KOPT-K1 (cell line): ENCODE data around the gene DUSP22.

Source experiments
- H3K27ac ChIP-seq: fragments of 200-600 bp; sonication (generic); 2 replicates; pipeline ENCODE4 v1.5.1; 2016; ENCODE audit warnings: antibody characterized with exemption, mild to moderate bottlenecking, low read depth, low read length; ENCODE audit not compliant: poor library complexity, severe bottlenecking
- H3K36me3 ChIP-seq: fragments of 200-600 bp; sonication (generic); 2 replicates; pipeline ENCODE4 v1.5.1; 2017; ENCODE audit warnings: antibody characterized with exemption, mild to moderate bottlenecking, low read length, moderate library complexity; ENCODE audit not compliant: insufficient read depth
- H3K9me3 ChIP-seq: fragments of 200-600 bp; sonication (generic); 2 replicates; pipeline ENCODE4 v1.5.1; 2017; ENCODE audit warnings: antibody characterized with exemption, low read length, mild to moderate bottlenecking; ENCODE audit not compliant: insufficient read depth, poor library complexity, severe bottlenecking

DUSP22 gene

DNA sequence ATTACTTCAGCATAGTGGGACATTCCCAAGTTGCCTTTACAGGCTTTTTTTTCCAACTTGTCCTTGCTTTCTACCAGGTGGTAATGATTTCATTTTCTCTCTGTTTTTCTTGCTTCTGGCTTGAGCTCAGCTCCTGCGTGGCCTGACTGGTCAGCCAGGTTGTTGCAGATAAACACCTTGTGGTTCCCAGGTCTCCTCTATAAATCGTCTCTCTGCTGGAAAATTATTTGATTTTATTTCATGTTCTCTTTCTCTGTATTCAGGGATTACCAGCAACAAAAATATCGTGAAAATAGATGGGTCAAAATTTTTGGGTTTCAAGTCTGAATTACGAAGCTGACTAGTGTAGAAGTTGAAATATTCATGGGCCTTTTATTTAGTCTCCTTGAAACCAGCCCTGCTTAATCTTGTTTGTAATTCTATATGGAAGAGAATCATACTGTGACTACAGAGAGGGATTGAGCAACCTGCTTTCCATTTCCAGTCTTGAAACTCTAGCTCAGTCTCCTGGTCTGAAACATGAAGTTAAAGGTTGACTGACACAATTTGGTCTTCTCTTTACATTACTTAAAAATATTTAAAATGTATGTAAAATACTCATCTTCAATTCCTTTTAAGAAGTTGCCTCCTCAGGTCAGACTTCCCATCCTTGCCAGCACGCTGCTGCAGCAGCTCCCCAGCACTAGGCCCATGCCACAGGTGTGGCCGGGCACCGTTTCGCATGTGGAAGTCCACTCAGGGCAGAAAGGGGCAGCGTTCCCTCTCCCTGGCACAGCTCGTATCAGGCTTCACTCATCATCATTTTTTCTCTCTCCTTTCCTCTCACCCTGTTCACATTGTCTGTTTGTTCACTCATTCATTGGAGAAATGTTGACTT is 7.1 kb downstream of the DUSP22 start:
- Histone ChIP-seq H3K36me3 (no peaks in the 10 kb centered on the region), H3K9me3 (no peaks in the 10 kb centered on the region), H3K27ac (no peak overlapping the region)

DNA sequence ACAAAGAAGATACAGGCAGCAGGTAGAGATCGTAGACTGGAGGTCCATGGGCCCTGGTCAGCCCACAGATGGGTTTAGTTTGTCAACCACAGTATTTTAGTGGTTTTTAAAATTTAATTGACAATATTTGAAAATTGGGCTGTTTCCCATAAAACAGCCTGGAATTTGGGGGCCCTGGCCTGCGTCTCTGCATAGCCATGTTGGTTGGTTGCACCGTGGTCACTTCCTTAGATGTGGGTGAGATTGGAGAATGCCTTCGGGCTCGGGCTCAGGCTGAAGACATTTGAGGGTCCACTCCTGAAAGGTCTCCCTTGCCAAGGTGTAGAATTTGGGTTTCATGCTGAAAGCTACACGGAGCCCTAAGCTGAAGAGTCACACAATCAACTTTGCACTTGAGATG is 7.7 kb downstream of the DUSP22 start:
- Histone ChIP-seq H3K36me3 (no peaks in the 10 kb centered on the region), H3K9me3 (no peaks in the 10 kb centered on the region), H3K27ac (no peak overlapping the region)

DNA sequence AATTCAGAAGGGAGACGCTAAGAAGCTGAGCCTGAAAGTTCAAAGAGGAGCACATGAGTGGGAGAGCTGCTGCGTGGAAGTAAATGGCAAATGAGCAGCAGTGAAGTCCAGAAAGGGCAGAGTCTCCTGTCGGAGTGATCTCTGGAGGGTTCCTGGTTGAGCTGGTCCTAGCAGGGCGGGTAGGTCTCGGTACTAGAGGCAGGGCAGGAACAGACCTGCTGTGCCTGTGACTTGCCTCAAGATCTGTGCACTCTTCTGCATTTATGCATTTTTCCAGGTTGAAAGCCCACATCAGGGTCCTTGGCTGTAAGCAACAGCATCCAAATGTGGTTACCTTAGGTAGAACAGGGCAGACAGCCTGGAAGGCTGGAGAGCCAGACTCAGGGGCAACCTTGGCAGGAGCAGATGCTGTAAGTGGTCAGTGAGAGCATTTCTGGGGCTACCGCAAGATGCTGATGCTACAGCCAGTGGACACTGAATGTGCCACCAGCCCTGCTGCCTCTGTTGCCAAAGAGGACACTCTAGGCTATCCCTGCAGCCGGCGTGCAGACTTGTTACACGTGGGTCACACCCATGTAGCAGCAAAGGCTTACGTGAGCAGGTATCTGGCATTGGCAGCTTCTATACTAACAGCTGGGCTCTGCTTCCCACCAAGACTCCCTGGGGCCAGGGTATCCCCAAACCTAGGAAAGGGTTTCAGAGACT is 8.4 kb downstream of the DUSP22 start:
- Histone ChIP-seq H3K9me3 (no peaks in the 10 kb centered on the region), H3K36me3 (no peaks in the 10 kb centered on the region), H3K27ac (no peak overlapping the region)

DNA sequence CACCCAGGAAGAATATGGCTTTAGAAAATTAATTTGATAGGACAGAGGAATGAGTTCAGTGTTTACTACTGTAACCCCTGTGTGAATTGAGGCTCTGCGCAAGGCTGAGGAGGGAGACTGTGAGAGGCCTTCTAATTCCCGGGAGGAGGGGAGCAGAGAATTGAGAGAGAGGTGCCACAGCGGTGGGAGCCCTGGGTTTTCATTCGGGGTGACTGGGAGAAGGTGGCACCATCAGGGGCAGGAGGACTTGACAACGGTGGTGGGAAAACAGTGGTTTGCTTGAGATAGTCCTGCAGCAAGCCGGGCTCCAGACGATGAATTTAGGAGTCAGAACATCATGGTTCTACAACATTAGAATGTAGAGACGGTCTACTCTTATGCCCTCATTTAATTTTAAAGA is 9.2 kb downstream of the DUSP22 start:
- no peak overlapping the region for H3K27ac ChIP-seq
- no peaks in the 10 kb centered on the region for H3K9me3 ChIP-seq
- no peaks in the 10 kb centered on the region for H3K36me3 ChIP-seq

DNA sequence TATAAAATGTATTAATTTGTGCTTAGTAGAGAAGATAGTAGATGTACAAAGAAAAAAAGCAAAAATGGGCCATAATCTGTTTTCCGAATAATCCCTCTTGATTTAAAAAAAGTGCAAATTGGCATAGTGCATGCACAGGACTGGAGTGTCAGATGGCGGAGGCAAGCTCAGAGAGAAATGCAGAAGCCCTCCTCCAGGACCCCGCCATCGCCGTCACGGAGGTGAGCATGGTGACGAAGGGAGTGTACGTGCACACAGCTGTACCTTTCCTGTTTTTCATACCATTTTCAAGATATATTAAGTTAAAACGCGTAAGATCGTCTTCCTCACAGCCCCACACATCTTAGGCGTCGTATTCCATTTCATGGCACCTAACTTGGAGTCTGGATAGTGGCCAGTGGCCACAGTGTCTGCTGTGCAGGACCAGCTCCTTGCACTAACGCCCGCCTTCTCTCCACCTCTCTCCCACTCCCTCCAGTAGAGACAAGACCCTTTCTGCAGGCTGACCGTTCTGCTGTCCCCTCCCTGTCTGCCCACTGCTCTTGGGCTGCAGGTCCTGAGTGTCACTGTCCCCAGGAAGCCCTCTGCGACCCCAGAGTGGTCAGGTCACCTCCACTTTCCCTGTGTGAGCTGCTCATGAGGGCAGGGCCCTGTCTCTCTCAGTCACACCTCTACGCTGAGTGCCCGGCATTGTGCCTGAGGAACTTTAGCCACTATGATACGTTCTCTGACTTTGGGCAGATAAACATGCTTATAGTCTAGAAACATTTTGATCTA is 9.8 kb downstream of the DUSP22 start:
- H3K27ac ChIP-seq: no peak overlapping the region
- no peaks in the 10 kb centered on the region for H3K9me3 ChIP-seq
- no peaks in the 10 kb centered on the region for H3K36me3 ChIP-seq

DNA sequence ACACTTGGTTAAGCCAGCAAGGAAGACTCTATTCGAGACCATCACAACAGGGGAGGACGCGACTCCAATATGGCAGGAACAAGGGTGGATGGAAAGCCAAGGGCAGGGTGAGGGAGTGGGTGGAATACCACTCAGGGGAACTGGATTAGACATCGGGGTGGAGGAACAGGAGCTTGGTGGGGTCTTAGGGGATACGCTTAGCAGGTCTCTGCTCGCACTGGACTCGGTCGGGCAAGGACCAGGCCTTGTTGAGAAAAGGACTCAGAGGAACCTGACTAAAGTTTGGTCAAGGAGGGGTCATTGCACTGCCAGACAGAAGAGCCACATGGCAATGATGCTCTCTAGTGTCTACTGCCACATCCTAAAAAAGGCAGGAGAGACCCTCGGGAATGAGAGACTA is 10.5 kb downstream of the DUSP22 start:
- H3K36me3 ChIP-seq: no peaks in the 10 kb centered on the region
- H3K27ac ChIP-seq: no peak overlapping the region
- no peaks in the 10 kb centered on the region for H3K9me3 ChIP-seq

DNA sequence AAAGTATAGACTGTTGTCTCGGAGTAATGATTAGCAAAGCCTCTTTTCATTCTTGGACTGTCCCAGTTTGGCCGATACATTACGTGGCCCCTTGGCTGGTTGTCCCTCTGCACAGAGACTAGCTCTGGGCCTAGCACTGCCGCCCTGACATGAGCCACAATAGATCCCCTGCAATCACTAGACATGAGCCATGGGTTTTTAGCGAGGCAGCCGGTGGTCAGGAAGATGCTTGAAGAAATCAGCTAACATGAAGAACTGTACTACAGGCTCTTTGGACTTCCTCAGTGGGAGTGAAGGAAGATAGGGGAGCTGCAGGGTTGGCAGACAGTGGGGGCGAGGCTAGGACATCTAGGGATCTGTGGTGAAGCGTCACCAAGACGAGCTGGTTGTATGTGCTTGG is 11.0 kb downstream of the DUSP22 start:
- no peaks in the 10 kb centered on the region for H3K36me3 ChIP-seq
- H3K27ac ChIP-seq: no peak overlapping the region
- H3K9me3 ChIP-seq: no peaks in the 10 kb centered on the region

DNA sequence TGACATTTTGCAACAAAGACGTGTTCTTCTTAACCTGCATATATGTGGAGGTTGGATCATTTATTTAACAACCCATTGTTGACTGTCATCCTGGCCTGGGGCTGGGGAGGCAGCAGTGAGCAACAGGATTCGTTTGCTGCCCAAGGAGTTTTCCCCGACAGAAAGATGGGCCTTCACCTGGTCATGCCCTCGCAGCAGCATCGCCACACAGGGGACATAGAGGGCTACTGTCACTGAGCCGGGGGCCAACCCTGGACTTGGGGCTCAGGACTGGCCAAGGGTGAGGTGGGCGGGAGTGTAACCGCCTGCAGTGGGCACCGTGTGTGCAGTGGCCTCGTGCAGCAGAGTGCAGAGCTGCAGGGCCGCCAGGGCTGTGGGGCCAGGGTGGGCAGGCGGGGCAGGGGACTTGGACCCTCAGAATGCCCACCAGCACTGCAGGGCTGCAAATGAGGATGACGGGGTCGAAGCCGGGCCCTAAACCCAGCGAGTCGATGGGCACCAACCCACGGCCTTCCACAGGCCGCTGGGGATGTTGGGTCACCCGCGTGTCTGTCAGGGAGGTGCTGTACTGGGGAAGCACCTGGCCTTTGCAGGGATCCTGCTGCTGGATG is 11.8 kb downstream of the DUSP22 start:
- Histone ChIP-seq H3K36me3 (no peaks in the 10 kb centered on the region), H3K27ac (no peak overlapping the region), H3K9me3 (no peaks in the 10 kb centered on the region)

DNA sequence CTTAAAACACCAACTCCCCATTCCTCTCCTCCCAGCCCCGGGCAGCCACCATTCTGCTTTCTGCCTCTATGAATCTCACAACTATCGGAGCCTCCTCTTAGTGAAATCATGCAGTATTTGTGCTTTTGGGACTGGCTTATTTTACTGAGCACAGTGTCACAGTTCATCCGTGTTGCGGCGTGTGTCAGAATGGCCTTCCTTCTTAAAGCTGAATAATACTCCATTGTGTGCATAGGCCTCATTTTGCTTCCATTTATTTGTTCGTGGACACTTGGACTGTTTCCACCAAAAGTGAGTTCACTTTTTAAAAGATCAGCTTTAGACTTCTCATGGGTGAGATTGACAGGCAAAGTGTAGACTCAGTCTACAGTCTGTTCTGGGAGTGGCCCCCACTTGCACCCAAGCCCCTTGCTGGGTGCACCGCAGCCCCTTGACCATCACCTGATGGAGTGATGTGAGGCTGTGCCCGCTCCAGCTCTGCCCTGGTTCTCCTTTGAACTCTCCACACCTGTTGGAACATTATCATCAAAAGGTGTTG is 12.6 kb downstream of the DUSP22 start:
- no peak overlapping the region for H3K27ac ChIP-seq
- H3K36me3 ChIP-seq: no peaks in the 10 kb centered on the region
- no peaks in the 10 kb centered on the region for H3K9me3 ChIP-seq

DNA sequence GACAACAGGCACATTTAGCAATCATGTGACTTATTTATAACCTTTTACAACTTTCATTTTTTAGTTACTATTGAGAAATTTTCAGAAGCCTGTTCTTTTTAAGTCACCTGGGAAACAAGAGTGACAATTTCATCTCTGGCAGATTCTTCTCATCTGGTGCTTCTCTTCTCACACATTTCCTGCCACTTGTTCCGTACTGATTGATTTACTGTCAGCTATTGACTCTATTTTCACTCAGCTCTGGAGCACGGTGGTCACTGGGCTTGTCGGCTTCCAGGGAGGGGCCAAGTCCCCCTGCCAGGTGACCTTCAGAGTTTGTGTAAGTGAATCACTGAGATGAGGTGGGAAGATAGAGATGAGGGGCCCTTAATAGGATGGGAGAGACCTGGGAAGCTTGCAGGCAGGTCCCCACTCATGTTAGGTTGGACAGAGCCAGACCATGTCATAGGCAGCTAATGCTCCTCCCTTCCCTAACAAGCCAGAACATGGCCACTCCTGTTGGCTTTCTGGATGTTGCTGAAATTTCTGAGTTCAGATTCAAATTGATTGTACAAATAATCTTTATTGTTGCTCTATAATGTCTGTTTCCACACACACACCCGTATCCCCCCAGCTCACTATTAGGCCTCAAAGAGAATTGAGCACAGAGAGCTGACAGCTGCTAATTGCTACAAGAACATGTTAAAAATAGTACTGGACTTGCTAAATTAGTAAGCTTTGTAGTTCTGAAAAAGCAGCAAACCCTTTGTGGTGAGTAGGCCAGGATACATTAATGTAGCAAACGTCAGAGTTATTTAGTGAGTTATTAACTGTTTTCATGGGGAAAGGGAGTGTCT is 13.3 kb downstream of the DUSP22 start:
- Histone ChIP-seq H3K9me3 (no peaks in the 10 kb centered on the region), H3K27ac (no peak overlapping the region), H3K36me3 (no peaks in the 10 kb centered on the region)

DNA sequence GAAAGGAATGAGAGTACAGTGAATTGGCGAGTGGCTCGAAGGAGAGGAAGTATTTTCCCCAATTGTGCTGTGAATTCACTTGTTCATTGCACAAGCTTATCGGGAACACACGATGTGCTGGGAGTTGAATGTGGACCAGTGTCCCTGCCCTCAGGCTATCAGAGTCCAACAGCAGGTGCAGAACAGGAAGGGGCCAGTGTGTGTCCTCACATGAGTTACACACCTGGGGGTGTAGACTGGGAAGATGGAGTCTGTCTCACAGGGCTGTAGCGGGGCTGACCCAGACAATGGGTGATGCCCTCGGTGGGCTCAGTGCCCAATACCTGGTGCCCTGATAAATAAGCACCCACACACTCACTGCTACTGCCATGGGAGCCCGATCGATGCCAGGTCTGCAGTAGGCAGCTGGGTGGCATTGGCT is 14.4 kb downstream of the DUSP22 start:
- H3K36me3 ChIP-seq: no peaks in the 10 kb centered on the region
- no peaks in the 10 kb centered on the region for H3K9me3 ChIP-seq
- no peak overlapping the region for H3K27ac ChIP-seq

DNA sequence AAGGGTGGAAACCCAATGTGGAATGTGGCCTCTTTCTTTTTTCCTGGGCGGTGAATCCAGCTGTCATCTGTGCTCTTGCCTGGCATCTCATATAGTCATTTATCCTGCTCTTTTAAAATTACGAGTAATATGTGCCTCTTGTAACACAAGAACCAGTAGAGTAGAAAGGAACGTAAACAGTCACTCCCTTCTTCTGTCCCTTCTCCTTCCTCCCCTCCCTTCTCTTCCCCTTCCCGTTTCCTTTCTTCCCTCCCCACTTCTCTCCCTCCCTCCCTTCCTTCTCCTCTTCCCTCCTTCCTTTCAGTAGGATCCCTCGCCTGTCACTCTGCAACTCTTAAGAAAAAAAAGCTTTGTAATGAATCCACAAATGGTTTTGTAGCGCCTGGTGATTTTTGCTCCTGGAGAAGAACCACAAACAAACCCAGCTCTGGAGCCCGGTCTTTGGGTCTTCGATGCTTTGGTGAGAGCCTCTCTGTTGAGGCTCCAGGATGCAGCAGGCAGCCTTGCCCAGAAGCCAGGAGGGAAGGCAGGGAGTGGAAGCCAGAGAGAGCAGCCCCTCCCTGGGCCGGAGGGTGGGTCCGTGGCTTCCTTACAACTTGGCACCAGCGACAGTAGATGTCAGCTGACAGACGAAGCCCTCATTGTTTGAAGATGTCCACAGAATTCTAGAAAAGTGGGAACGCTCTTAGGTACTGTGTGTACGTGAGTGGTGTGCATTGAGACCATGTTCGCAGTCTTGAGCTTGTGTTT is 15.0 kb downstream of the DUSP22 start:
- Histone ChIP-seq H3K27ac (no peak overlapping the region), H3K9me3 (no peaks in the 10 kb centered on the region), H3K36me3 (no peaks in the 10 kb centered on the region)

DNA sequence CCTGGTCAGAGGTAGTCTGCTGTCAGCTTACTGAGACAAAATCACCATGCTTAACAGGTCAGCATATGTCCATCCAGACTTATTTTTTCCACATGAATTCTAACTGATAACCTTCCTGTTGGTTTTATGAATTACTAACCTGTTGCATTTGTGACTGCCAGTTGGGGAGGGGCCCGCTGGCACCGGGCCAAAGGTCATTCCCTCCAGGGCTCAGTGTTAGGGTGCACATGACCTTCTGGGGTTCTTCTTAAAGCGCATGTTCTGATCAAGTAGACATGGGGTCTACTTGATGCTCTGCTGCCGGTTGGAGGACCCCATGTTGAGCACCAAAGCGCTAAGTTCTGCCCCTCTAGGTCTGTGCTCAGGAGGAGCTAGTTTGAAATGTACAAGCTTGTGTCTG is 15.6 kb downstream of the DUSP22 start:
- H3K9me3 ChIP-seq: no peaks in the 10 kb centered on the region

More for the DNA sequence above, 15.6 kb downstream of the DUSP22 start:
- Histone ChIP-seq H3K36me3 (no peaks in the 10 kb centered on the region), H3K27ac (no peak overlapping the region)
